Mesenchymal stem cell (in vitro differentiated cells and primary cell): ENCODE measurements around the gene REEP5.
"Not testable (repeated sequence)": the region's sequence is repeated elsewhere in the genome, so short reads cannot be mapped to it uniquely, and the experiment has no call there.

Experiments
- DNase-seq: peaks from one replicate; pipeline ENCODE4 v3.0.0-alpha.2; 2013
- H2AFZ ChIP-seq: one replicate; pipeline ENCODE4 v1.6.1; 2013; ENCODE audit warnings: low read depth, mild to moderate bottlenecking, control low read depth, inconsistent platforms, low read length, moderate library complexity
- H2AK5ac ChIP-seq: 2 replicates; pipeline ENCODE4 v1.6.1; 2013; ENCODE audit warnings: low read length, moderate library complexity, mild to moderate bottlenecking, inconsistent platforms; ENCODE audit not compliant: severe bottlenecking
- H2BK120ac ChIP-seq: one replicate; pipeline ENCODE4 v1.6.1; 2013; ENCODE audit warnings: low read depth, mild to moderate bottlenecking, inconsistent platforms, low read length, moderate library complexity
- H2BK12ac ChIP-seq, 2 experiments: one replicate each; pipeline ENCODE4 v1.6.1; 2013; ENCODE audit warnings: inconsistent platforms in 2 of 2, low read length in 2 of 2, mild to moderate bottlenecking in 2 of 2, moderate library complexity in 2 of 2, control low read depth in 1 of 2
- H2BK15ac ChIP-seq: one replicate; pipeline ENCODE4 v1.6.1; 2013; ENCODE audit warnings: mild to moderate bottlenecking, low read depth, inconsistent platforms; ENCODE audit not compliant: poor library complexity, severe bottlenecking
- H2BK5ac ChIP-seq: 2 replicates; pipeline ENCODE4 v1.6.1; 2013; ENCODE audit warnings: low read depth, mild to moderate bottlenecking, low read length, control low read depth, inconsistent platforms; ENCODE audit not compliant: poor library complexity, severe bottlenecking
- H3K14ac ChIP-seq, 2 experiments: one replicate each; pipeline ENCODE4 v1.6.1; 2013; ENCODE audit warnings: inconsistent platforms in 2 of 2, low read length in 2 of 2, control low read depth in 1 of 2, mild to moderate bottlenecking in 1 of 2, moderate library complexity in 1 of 2
- H3K18ac ChIP-seq, 2 experiments: one replicate each; pipeline ENCODE4 v1.6.1; 2013; ENCODE audit warnings: inconsistent platforms in 2 of 2, low read length in 2 of 2, control low read depth in 1 of 2, low read depth in 1 of 2, mild to moderate bottlenecking in 1 of 2
- H3K23ac ChIP-seq, 2 experiments: one replicate each; pipeline ENCODE4 v1.6.1; 2013; ENCODE audit warnings: inconsistent platforms in 2 of 2, low read length in 2 of 2, mild to moderate bottlenecking in 2 of 2, moderate library complexity in 2 of 2, control low read depth in 1 of 2
- H3K27ac ChIP-seq: 2 replicates; pipeline ENCODE4 v1.5.1; 2013; ENCODE audit warnings: mild to moderate bottlenecking, moderate library complexity, low read length, control low read depth, inconsistent platforms; ENCODE audit not compliant: poor library complexity, severe bottlenecking
- H3K27me3 ChIP-seq, 2 experiments: 2 replicates each; pipeline versions ENCODE4 v1.6.1 to v1.7.0; 2013; ENCODE audit warnings: low read length in 2 of 2, mild to moderate bottlenecking in 2 of 2, moderate library complexity in 2 of 2, control low read depth in 1 of 2, inconsistent platforms in 1 of 2; ENCODE audit not compliant: control insufficient read depth in 1 of 2, insufficient read depth in 1 of 2
- H3K36me3 ChIP-seq, 2 experiments: 2 replicates each; pipeline versions ENCODE4 v1.6.1 to v1.7.0; 2013; ENCODE audit warnings: low read length in 2 of 2, control low read depth in 1 of 2, inconsistent platforms in 1 of 2, low read depth in 1 of 2, mild to moderate bottlenecking in 1 of 2; ENCODE audit not compliant: insufficient read depth in 2 of 2, control insufficient read depth in 1 of 2
- H3K4ac ChIP-seq, 2 experiments: one replicate each; pipeline ENCODE4 v1.6.1; 2013; ENCODE audit warnings: inconsistent platforms in 2 of 2, low read length in 2 of 2, mild to moderate bottlenecking in 2 of 2, moderate library complexity in 2 of 2, control low read depth in 1 of 2, low read depth in 1 of 2
- H3K4me1 ChIP-seq: 2 replicates; pipeline ENCODE4 v1.6.1; 2013; ENCODE audit warnings: low read depth, low read length, control low read depth; ENCODE audit not compliant: control insufficient read depth, insufficient read depth
- H3K4me2 ChIP-seq: 2 replicates; pipeline ENCODE4 v1.6.1; 2013; ENCODE audit warnings: low read length, mild to moderate bottlenecking, inconsistent platforms; ENCODE audit not compliant: poor library complexity, severe bottlenecking
- H3K4me3 ChIP-seq, 2 experiments: 2 replicates each; pipeline versions ENCODE4 v1.5.1 to v1.7.0; 2013; ENCODE audit warnings: low read length in 2 of 2, mild to moderate bottlenecking in 2 of 2, control low read depth in 1 of 2, low read depth in 1 of 2; ENCODE audit not compliant: insufficient read depth in 1 of 2
- H3K79me1 ChIP-seq: replicated peaks from 2 replicates; pipeline ENCODE4 v1.6.1; 2013; ENCODE audit warnings: mild to moderate bottlenecking, control low read depth, low read length, inconsistent platforms; ENCODE audit not compliant: poor library complexity, severe bottlenecking
- H3K9ac ChIP-seq: 2 replicates; pipeline ENCODE4 v1.7.0; 2013; ENCODE audit warnings: mild to moderate bottlenecking, low read length, moderate library complexity
- H3K9me3 ChIP-seq: 2 replicates; pipeline ENCODE4 v1.7.0; 2013; ENCODE audit warnings: mild to moderate bottlenecking, low read length; ENCODE audit not compliant: control insufficient read depth
- H4K8ac ChIP-seq: one replicate; pipeline ENCODE4 v1.6.1; 2013; ENCODE audit warnings: inconsistent platforms, mild to moderate bottlenecking, low read length, moderate library complexity
- H4K91ac ChIP-seq: one replicate; pipeline ENCODE4 v1.6.1; 2013; ENCODE audit warnings: mild to moderate bottlenecking, low read length, inconsistent platforms
- WGBS: methylation state at CpG from one replicate; pipeline ENCODE4 v1.1.7; 2013; ENCODE audit warnings: mixed read lengths; 5-methylcytosine and 5-hydroxymethylcytosine counted together

The REEP5 gene

GRCh38 chr5:112861638-112861985, 60.4 kb downstream of the REEP5 start:
- Histone ChIP-seq H3K9ac (peak overlapping the region; percentile 100), H3K18ac (peak overlapping the region in 1 of 2 experiments; percentile 46), H3K4me1 (peaks cover 10% of the 10 kb centered on the region), H3K9me3 (no peaks in the 10 kb centered on the region), H2BK15ac (no peak overlapping the region), H3K14ac (no peak overlapping the region), H3K36me3 (peaks cover 17 to 39% of the 10 kb centered on the region in 2 experiments), H2AFZ (no peak overlapping the region), H3K4me3 (peak overlapping the region; percentile 76 to 100), H3K4me2 (peak overlapping the region; percentile 71), H3K27ac (peak overlapping the region; percentile 66), H3K79me1 (peaks cover 3% of the 10 kb centered on the region), H3K23ac (no peak overlapping the region), H2BK12ac (no peak overlapping the region), H2AK5ac (no peak overlapping the region), H3K27me3 (no peaks in the 10 kb centered on the region), H4K8ac (peak overlapping the region; percentile 58), H4K91ac (no peak overlapping the region), H3K4ac (peak overlapping the region in 1 of 2 experiments; percentile 22), H2BK5ac (no peak overlapping the region), H2BK120ac (no peak overlapping the region)
- no peak for DNase-seq
- WGBS: 0% methylated on average over 7 of the region's 8 CpGs

DNA sequence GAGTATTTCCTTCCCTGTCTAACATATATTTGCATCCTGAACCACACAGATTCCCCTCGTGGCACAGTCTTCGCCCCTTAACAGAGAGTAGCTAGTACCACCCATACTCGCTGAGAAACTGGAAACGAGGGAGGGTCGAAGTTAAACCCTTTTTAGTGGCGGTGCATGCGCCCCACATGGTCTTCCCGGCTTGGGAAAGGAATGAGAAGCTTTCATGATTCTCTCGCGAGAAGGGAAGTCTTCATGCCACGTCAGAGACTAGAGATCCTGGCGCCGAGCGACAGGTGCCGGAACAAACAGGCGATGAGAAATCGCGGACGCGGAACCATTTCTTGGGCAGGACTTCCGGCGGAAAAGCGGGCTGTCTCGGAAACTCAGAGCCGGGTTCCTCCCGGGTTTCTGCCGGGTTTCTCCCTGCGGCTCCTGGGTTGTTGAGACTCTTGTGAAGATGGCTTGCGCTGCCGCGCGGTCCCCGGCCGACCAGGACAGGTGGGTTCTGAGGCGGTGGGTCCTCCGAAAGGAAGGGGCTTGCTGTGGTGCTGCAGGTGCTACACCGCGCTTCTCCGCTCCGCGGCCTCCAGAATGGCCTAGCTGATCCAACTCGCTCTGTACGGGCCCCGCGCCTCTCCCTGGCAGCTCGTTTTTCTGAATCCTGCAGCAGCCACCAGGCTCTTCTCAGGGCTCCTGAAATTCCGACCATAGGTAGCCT, 60.9 kb downstream of the REEP5 start, which contains the start of gene SRP19:
Gene SRP19, plus strand, starts transcription at position 359 of the 709 bp plus-strand sequence. Its CDS starts 90 bp downstream, at position 449.
- no peak within 1 kb of the TSS for H2AK5ac ChIP-seq
- H2BK120ac ChIP-seq: no peak within 1 kb of the TSS
- DNase-seq: peak; percentile 98
- H4K8ac ChIP-seq: peak within 1 kb of the TSS; percentile 58
- no peak within 1 kb of the TSS for H4K91ac ChIP-seq
- H3K4ac ChIP-seq: peak within 1 kb of the TSS; percentile 22 to 68
- no peaks in the 10 kb centered on the region for H3K27me3 ChIP-seq
- no peak within 1 kb of the TSS for H3K23ac ChIP-seq
- peaks cover 10% of the 10 kb centered on the region for H3K4me1 ChIP-seq
- H2BK12ac ChIP-seq: no peak within 1 kb of the TSS
- H2BK5ac ChIP-seq: no peak within 1 kb of the TSS
- peak within 1 kb of the TSS; percentile 66 for H3K27ac ChIP-seq
- H3K36me3 ChIP-seq: peaks cover 13 to 34% of the 10 kb centered on the region in 2 experiments
- peak within 1 kb of the TSS; percentile 71 for H3K4me2 ChIP-seq
- peak within 1 kb of the TSS; percentile 75 for H2AFZ ChIP-seq
- no peak within 1 kb of the TSS for H3K14ac ChIP-seq
- no peaks in the 10 kb centered on the region for H3K9me3 ChIP-seq
- peak within 1 kb of the TSS; percentile 46 to 86 for H3K18ac ChIP-seq
- H3K4me3 ChIP-seq: peak within 1 kb of the TSS; percentile 76 to 100
- H3K9ac ChIP-seq: peak within 1 kb of the TSS; percentile 100
- H3K79me1 ChIP-seq: no peaks in the 10 kb centered on the region
- no peak within 1 kb of the TSS for H2BK15ac ChIP-seq
- WGBS: 3% methylated on average over 43 of the region's 47 CpGs

- Histone ChIP-seq H3K27ac (peak overlapping the region; percentile 56), H2AFZ (peak overlapping the region; percentile 75), H3K4me2 (peak overlapping the region; percentile 70), H3K18ac (peak overlapping the region; percentile 40 to 46), H3K36me3 (peaks cover 7 to 31% of the 10 kb centered on the region in 2 experiments), H3K9ac (peak overlapping the region; percentile 100), H4K8ac (peak overlapping the region; percentile 39), H3K4me3 (peak overlapping the region in 1 of 2 experiments; percentile 100), H3K4ac (peak overlapping the region in 1 of 2 experiments; percentile 24)
- DNase-seq, H2BK120ac ChIP-seq, H3K9me3 ChIP-seq, H2BK5ac ChIP-seq, H3K14ac ChIP-seq, H2BK15ac ChIP-seq, H3K23ac ChIP-seq, H3K79me1 ChIP-seq, H2AK5ac ChIP-seq, H3K4me1 ChIP-seq, H3K27me3 ChIP-seq, H2BK12ac ChIP-seq, H4K91ac ChIP-seq: not testable (repeated sequence)
- 91% methylated on average over 11 of the region's 11 CpGs for WGBS
Measured at GRCh38 chr5:112860571-112860928, 61.5 kb downstream of the REEP5 start.

DNA sequence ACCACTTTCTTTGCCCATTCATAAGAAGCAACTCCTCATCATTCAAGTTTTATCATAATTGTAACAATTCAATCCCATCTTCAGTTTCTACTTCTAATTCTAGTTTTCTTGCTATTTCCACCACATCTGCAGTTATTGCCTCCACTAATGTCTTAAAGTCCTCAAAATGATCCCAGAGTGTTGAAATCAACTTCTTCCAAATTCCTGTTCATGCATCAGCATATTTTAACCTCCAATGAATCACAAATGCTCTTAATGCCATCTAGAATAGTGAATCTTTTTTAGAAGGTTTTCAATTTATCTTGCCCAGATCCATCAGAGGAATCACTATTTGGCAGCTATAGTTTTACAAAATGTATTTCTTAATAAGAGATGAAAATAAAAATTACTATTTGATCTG, 64.2 kb downstream of the REEP5 start:
- peaks cover 4% of the 10 kb centered on the region for H3K4me1 ChIP-seq
- H3K27me3 ChIP-seq: peaks cover 0 to 8% of the 10 kb centered on the region in 2 experiments
- no peak overlapping the region for H3K14ac ChIP-seq
- H3K4ac ChIP-seq: no peak overlapping the region
- no peak overlapping the region for H2BK5ac ChIP-seq
- H4K91ac ChIP-seq: no peak overlapping the region
- H2BK15ac ChIP-seq: no peak overlapping the region
- H3K4me2 ChIP-seq: no peak overlapping the region
- H4K8ac ChIP-seq: no peak overlapping the region
- no peak overlapping the region for H2BK120ac ChIP-seq
- no peaks in the 10 kb centered on the region for H3K79me1 ChIP-seq
- DNase-seq: no peak
- H2BK12ac ChIP-seq: no peak overlapping the region
- no peak overlapping the region for H2AK5ac ChIP-seq
- H3K4me3 ChIP-seq: no peak overlapping the region
- H3K36me3 ChIP-seq: peaks cover 0 to 4% of the 10 kb centered on the region in 2 experiments
- H3K9ac ChIP-seq: no peak overlapping the region
- no peak overlapping the region for H3K23ac ChIP-seq
- no peak overlapping the region for H3K27ac ChIP-seq
- H3K18ac ChIP-seq: no peak overlapping the region
- no peak overlapping the region for H2AFZ ChIP-seq
- H3K9me3 ChIP-seq: no peaks in the 10 kb centered on the region
